HL-60 (cell line): ENCODE results near the gene CLIC4.

Source experiments
- CTCF ChIP-seq: IDR thresholded peaks from one replicate; pipeline ENCODE4 v1.5.1; 2011; ENCODE audit warnings: low read length, control low read depth, inconsistent platforms; ENCODE audit not compliant: insufficient read depth
- GABPA ChIP-seq: IDR thresholded peaks from 2 replicates; pipeline ENCODE4 v1.6.1; 2012; ENCODE audit warnings: low read depth

- TF ChIP-seq CTCF, result peak; percentile 38
- TF ChIP-seq GABPA, result no peak
Observed at GRCh38 chr1:24830680-24831272, 85.5 kb downstream of the CLIC4 start.
